RPMI8226 (cell line): ENCODE data around the gene EXOC1.
"Not testable (repeated sequence)": the region's sequence is repeated elsewhere in the genome, so short reads cannot be mapped to it uniquely, and the experiment has no call there.

Experiments
- DNase-seq: peaks from one replicate; pipeline ENCODE4 v3.0.0-alpha.2; 2015

The EXOC1 gene

DNA sequence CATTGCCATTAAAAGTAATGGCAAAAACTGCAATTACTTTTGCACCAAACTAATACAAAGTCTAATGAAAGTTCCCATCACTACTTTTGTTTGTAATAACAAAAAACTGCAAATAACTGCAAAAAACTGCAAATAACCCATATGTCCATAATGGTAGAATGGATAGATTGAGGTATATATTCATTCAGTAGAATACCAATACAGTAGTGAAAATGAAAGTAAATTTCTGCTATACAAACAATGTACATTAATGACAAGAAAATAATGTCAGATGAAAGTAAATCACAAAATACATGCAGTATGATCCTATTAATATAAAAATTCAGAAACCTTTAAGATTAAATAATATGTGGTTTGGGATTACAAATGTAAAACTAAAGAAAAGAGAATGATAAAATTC is 54.0 kb downstream of the EXOC1 start:
- DNase-seq: no peak

DNA sequence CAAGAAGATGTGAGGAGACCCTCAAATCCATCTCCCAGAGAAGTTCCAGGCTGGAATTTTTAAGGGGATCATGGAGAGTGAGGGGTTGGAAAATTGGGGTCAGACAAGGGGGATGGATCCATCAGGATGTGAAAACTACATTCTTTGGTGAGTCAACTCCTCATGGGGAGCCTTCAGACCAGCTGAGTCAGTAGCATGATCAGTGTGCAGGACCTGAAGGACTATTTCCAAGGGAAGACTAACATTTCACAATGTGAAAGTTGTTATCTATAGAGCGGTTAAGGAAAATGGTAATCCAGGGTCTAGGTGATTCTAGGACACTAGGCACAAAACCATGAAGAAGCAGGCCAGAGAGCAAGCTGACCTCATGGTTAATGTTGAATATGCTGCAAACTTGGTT is 56.7 kb downstream of the EXOC1 start:
- DNase-seq: no peak

DNA sequence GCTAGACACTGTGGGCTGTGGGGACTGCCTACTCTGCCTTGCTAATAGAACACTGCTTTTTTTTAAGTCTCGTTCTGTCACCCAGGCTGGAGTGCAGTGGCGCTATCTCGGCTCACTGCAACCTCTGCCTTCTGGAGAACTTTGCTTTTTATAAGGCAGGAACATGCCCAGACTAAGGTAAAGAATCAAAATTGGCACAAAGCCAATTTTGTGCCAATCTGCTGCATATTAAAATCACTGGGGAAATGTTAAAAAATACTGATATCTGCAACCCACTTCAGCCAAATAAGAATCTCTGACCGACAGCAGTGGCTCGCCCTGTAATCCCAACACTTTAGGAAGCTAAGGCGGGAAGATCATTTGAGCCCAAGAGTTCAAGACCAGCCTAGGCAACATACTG is 58.8 kb downstream of the EXOC1 start:
- DNase-seq: peak; percentile 3

DNA sequence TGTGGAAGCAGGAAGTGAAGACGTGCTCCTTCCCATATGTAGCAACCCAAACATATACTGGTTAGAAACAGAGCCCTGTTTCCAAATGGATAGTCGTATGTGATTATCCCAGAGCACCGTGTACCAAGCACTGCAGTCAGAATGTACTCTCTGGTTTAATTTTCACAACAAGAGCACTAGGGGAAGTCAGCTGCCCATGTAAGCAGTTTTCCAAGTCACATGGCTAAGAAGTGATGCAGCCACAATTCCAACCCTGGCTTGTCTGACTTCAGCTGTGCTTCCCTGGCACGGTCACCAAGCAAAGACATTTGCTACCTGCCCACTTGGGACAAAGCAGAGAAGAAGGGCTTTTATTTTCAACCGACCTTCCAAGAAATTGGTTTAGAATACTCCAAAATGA is 67.1 kb downstream of the EXOC1 start:
- DNase-seq: no peak

DNA sequence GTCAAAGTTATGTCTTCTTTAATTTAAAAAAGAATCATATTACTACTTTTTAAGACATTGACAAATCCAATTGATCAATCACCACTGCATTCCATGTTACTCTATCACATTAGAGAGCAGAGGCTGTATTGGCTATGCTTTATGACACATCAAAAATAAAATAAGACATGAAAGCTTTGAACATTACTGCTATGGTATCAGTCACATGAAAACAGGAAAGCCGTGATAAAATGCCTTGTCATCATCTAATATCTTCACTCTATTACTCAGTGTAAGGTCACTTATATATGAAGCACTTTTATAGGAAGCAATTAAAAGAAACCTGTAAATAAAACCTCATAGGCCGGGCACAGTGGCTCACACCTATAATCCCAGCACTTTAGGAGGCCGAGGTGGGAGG is 67.6 kb downstream of the EXOC1 start:
- no peak for DNase-seq

DNA sequence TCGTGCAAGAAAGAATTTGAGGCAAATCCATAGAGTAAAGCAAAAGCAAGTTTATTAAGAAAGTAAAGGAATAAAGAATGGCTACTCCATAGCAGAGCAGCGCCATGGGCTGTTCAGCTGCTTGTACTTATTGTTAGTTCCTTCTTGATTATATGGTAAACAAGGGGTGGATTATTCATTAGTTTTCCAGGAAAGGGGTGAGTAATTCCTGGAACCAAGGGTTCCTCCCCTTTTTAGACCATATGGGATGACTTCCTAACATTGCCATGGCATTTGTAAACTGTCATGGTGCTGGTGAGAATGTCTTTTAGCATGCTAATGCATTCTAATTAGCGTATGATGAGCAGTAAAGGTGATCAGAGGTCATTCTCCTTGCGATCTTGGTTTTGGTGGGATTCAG is 71.8 kb downstream of the EXOC1 start:
- no peak for DNase-seq

DNA sequence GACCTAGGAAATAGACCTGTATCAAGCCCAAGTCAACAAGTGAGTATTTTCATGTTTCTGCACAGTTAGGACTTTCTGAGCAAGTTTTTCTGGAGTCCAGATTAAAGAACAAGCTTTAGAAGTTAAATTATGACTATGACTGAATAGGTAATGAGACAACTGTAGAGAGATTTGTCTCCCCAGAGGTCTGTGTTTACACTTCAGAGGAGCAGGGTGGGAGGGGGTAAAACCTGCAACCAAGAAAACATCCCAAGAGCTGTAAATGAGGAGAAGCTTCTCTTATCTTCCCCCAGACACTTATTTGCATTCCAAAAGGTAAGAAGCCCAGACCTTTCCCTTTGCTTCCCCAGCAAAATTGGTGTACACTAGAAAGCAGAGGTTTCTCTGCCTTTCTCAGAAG is 73.2 kb downstream of the EXOC1 start:
- DNase-seq: no peak

DNA sequence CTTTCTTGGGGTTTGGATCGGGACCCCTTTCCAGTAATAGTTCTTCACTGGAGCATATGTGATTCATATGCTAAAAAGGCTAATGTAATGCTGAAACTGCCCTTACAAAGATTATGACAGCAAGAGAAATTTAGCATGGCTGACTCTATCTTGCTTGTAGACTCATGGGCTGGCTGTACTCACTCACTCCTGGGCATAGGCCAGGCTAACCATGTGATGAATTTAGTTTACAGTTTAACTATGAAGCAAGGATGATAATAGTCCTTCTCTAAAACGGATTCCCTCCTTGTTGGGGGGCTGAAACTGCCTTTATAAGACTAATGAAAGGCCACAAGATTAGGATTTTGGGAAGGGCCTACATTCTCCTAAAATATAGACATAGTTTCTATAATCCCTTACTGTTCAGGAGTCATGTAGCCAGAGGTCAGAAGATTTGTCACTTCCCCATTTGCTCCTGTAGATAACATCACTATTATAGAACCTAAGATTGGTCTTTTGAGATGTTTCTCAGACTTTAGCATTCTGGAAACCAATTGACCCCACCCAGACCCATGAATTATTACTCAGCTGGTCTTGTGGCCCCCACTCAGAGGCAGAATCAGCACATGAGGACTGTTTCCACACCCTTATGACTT is 74.5 kb downstream of the EXOC1 start:
- no peak for DNase-seq

DNA sequence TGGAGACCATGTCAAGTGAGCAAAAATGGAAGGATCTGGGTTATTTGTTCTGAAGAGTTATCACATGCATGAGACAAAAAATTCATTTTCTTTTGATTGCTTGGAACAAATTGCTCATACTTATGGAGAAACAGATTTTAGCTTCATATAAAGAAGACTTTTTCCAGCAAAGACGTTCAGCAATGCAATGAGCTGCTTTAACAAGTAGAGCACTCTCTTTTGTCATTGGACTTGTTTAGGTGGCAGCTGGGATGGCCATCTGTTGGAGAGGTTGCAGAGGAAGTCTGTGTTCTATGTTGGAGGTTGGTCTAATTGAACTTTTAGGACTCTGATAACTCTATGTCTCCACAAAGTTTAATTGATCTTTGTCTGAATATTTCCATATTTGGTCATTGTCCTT is 75.4 kb downstream of the EXOC1 start:
- no peak for DNase-seq

DNA sequence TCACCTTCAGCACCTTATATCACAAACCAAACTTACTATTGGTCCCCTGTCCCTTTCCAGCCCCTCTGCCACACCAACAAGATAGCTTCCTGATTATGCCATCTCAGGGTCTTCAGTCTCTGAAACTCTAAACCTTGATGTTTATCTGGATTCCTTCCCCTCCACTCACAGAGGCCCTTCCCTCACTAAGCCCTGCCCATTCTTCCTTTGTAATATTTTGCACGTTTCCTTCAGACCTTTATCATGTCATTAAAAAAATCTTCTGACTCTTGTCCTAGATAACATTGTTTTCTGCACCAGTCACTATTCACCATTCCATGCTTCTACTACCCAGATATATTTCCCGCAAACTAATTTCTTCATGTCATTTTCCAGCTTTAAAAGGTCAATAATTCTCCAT is 77.6 kb downstream of the EXOC1 start:
- DNase-seq: no peak

DNA sequence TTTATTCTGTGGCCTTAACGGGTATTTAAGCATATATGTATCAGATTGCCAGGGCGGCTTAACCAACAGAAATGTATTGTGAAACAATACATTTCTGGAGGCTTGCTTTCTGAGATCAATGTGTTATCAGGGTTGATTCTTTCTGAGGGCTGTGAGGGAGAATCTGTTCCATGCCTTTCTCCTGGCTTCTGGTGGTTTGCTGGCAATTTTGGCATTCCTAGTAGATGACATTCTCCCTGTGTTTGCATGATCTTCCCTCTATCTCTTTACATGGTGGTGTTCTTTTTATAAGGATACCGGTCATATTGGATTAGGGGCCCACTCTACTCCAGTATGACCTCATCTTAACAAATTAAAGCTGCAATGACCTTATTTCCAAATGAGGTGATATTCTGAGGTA is 78.4 kb downstream of the EXOC1 start:
- DNase-seq: no peak

DNA sequence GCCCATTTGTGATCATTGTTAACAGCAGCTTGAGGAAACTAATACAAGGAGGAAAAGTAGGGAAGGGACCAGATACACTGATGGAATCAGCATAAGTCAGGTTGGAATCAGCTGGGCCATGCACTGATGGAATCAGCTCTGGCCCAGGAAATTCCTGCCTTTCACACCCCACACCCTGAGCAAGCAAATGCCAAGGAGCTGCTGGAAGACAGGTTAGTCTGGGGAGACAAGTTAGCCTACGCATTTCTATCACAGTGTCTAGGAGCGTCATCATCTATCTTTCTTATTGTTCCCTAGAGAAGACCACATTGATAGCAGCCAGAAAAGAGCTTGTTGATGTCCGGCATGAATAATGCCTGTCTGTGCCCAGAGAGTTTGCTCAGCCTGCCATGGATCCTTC is 79.1 kb downstream of the EXOC1 start:
- DNase-seq: no peak

DNA sequence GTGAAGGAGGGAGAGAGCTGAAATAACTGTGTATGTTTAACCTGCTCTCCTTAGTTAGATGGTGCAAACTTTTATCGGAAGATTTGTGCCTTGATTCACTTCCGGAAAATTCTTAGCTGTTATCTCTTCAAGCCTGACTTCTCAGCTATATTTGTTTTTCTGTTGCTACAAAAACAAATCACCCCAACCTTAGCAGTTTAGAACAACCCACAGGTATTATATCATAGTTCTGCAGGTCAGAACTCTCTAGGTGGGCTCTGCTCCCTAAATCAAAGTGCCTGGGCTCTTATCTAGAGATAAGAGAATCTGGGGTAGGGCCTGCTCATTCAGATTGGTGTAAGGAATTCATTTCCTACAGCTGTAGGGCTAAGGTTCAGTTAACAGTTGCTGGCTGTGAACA is 80.2 kb downstream of the EXOC1 start:
- DNase-seq: no peak

DNA sequence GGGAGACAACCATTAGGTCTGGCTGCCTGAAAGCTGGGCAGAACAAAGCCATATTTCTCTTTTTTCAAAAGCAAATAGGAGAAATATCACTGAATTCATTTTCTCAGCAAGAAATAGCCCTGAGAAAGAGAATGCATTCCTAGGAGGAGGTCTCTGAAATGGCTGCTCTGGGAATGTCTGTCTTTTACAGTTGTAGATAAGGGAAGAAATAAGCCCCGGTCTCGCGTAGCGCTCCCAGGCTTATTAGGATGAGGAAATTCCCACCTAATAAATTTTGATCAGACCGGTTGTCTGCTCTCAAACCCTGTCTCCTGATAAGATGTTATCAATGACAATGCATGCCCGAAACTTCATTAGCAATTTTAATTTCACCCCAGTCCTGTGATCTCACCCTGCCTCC is 82.5 kb downstream of the EXOC1 start:
- DNase-seq: not testable (repeated sequence)

DNA sequence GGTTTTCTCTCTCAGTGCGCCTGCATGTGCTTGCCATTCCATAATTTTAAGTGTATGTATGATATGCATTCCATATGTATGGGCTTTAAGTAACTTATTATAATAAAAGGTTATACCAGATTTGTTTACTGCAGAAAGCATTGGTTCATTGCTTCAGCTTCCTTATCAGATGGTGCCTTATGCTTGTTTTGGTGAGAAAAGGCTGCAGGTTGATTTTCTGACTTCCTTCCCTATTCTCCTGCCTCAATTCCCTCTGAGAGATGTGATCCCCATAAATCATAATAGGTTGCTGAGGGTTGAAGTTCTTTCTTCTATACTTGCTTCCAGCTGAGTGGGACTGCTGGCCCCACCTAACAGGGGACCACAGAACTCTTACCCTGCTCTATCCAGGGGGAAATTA is 85.0 kb downstream of the EXOC1 start:
- DNase-seq: no peak

DNA sequence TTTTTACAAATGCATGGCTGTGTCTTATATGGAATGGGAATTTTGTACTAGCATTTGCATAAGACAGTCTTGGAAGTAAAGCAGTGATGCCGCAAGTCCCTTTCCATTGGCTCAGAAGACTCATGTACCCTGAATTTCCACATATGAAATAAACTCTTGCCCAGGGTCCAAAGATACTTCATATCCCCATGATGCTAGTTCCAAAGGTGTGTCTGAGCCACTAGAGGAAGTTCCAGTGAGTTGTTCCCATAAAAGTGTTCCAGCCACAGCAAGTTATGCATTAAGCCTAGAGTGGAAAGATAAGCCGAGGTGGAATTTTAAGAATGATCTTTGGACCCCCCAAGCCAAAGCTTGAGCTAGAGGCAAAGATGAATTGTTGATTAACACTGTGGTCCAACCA is 86.0 kb downstream of the EXOC1 start:
- no peak for DNase-seq

DNA sequence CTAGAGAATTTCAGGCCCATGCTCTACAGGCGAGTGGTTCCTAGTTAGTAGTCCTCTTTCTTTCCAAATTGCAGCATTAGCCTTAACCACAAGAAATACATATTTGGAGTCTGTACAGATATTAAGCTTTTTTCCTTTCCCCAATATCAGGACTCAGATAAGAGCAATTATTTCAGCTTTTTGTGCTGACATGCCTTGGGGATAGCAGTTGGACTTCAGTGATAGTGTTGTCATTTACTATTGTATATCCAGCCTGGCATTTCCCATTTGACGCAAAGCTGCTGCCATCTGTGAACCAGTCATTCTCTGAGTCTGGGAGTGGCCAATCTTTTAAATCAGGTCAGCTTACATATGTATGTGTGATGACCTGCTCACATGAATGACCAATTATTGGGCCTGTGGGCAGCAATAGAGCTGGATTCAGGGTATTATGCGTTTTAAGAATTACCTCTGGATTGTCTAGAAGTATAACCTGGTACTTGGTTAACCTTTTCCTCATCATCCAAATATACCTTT is 88.5 kb downstream of the EXOC1 start:
- no peak for DNase-seq

DNA sequence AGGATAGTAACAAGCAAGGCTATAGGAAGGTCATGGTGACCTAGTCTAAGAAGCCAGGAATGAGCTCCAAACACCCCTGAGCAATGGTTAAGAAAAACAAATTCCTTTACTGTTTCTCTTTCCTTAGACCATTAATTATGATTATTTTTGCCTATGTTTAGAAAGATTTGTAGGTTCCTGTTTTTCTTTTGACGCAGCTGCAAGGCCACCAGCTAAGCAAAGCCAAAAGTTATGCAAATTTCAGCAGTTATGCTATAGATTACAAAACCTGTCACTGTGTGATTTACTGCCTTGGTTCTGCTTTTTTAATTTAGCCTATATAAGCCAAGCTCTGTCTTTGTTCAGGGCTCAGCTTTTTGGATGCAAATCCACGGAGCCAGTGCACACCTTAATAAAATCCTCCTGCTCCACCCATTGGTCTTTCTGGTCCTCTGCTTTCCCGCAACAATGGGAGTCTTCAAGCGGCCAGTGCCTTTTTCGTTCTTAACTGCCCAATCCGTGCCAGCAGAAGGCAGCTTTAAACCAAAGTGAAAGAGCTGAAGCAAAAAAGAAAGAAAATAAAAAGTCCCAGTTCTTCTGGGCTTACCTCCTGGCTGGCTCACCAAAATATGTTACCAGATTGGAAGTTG is 93.9 kb downstream of the EXOC1 start:
- peak; percentile 58 for DNase-seq

DNA sequence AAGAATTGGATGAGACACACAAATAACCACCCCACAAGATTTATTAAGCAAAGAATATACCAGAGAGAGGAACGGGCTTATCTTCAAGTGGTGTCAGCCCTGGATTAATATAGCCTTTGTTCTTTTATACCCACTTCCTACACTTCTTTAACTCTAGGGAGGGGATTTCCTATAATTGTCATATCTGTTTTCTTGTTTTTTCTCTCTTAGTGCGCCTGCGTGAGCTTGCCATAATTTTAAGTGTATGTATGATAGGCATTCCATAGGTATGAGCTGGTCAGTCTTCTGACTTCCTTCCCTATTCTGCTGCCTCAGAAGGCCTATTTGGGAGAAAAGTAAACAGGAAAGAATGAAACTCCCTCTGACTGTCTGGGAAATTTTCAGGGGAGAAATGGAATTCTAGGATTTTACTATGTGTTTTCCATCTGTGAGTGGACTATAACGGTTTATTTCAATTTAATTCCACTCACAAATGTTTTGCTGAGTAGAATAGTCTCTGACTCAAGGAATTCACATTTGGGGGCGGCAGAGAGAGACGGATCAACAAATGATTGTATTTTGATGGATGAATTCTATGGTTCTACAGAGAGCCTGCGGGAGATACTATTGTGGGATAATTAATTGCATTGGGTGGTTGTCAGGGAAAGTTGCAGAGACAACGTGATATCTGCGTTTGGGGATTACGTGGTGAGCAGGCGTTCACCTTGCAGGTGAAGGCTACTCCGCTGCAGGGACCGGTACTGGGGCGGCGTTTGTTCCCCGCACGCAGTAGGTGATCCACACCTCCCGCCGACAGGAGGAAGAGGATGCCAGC is 94.7 kb downstream of the EXOC1 start:
- peak; percentile 38 for DNase-seq

DNA sequence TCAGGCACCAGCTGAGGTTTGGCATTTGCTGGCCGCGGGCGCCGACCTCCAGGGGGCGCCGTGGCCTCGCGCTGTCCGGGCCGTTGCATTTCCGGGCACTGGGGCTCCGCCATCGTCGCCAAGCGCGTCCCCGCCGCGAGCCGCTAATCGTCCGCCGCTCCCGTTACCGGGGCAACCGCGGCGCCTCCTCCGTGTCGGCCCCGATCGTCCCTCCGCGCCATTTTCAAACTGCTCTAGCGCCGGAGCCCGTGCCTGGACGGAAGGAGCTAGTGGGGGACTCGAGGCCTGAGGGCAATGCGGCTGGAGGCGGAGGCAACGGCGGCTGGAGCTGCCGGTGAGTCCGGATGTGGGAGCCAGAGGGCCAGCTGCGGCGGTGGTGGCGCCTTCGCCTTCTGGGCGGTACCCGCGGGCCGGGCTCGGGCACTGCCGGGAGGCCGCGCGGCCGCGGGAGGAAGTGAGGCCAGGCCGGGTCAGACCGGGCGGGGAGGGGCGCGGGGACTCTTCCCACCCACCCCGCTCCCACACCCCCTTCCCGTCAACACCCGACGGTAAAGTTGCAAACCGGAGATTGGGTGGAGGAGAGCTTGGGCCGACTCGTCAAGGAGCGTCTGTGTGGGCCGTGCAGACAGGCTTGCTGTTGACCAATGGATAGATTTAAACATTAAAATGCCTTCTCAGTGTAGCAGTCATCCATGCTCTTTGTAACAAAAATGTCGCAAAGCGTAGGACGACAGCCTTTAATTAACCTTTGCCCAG is 95.5 kb downstream of the EXOC1 start, which contains the start of gene CEP135:
CEP135 (plus strand) TSS at position 220 of the 756 bp plus-strand sequence. CDS start 3,186 bp downstream, outside the sequence.
- DNase-seq: peak; percentile 90

DNA sequence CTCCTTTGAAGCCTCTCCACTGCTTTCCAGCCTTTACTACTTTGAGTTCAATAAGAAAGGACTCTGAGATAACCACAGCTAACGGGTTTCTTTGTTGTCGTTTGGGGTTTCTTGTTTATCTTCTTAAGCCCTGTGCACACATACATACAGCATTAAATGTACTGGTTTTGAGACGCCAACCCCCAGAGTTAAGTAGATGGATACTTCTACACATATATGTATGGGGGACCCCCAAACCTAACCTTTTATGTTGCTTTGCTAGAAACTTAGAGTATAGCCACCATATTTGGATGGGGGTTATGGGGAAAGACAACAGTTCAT is 96.0 kb downstream of the EXOC1 start:
- DNase-seq: no peak

DNA sequence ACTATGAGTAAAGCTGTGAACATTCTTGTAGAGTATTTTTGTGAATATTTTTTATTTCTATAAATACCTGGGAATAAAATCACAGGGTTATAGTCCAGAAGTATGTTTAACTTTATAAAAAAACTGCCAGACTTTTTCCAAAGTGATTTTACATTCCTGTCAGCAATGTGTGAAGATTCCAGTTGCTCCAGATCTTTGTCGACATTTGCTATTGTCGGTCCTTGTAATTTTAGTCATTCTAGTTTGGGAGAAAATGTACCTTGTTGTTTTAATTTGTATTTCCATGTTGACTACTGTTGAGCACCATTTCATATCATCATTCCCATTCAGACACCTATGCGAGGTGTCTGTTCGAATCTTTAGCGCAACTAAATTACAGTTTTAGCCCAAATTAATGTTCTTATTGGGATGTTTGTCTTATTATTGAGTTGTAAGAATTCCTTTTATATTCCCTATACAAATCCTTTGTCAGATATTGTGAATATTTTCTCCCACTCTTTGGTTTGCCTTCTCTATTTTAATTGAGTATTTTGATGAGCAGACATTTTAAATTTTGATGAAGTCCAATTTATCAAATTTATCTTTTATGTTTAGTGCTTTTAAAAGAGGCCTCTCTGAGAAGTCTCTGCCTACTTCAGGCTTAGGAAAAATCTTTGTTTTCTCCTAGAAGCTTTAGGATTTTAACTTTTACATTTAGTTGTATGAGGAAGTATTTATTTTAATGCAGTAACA is 97.9 kb downstream of the EXOC1 start:
- DNase-seq: no peak
